ENCODE results near the gene JUN. TPM values are rescaled to one million over a fixed set of nuclear protein-coding genes. Genes with fewer than 3 reads are reported as not detected.

JUN gene
- total RNA-seq = 100 to 1,000 TPM in 2 of 4 donors, 10 to 100 TPM in 2; 41.2 to 104 (median 90.8) TPM

GRCh38 chr1:58783993-58784757, at the start of gene JUN:
JUN (minus strand) TSS chr1:58784047; CDS start chr1:58783070, 977 bp downstream.
- Histone ChIP-seq H3K27ac (peak within 1 kb of the TSS; percentile 91 to 100 (median 99)), H3K9me3 (no peaks in the 10 kb centered on the region), H3K4me3 (peak within 1 kb of the TSS; percentile 89 to 97 (median 94)), H3K4me1 (peaks cover 14 to 25% of the 10 kb centered on the region in 2 donors), H3K36me3 (peaks cover 0 to 8% of the 10 kb centered on the region in 2 donors), H3K27me3 (no peaks in the 10 kb centered on the region)
- DNase-seq (peak; percentile 99 to 100), ATAC-seq (peak; percentile 71 to 74)
- in situ Hi-C loops (cut with MboI; ENCODE audit: low sequenced_read_pairs in 4 of 4) = loop anchor here (10.0 to 25.0 kb wide), 5 partner anchors 103 to 911 kb away; partner anchors contain the start of gene FGGY (in 4 of the 4)
- intact Hi-C loops (cut with DNase I; ENCODE audit: low total_unique reads) = loop anchor here (1.0 to 10.0 kb wide), 16 partner anchors 32 to 908 kb away; no protein-coding TSS in a partner anchor
- TF ChIP-seq POLR2A (IDR thresholded peaks at IDR 0.05) (peak; percentile 99 to 100), CTCF (IDR thresholded peaks at IDR 0.05 in 4 of 5, conservative IDR thresholded peaks at IDR 0.05 in 1 of 5) (peak in 1 of 5 experiments; percentile 21)

- no peaks in the 10 kb centered on the region for H3K9me3 ChIP-seq
- H3K4me1 ChIP-seq = peaks cover 0 to 4% of the 10 kb centered on the region in 2 donors
- H3K27me3 ChIP-seq = no peaks in the 10 kb centered on the region
- no peak for DNase-seq
- TF ChIP-seq CTCF (IDR thresholded peaks at IDR 0.05 in 4 of 5, conservative IDR thresholded peaks at IDR 0.05 in 1 of 5) (no peak), POLR2A (IDR thresholded peaks at IDR 0.05) (no peak)
- no peak overlapping the region for H3K4me3 ChIP-seq
- H3K36me3 ChIP-seq = no peaks in the 10 kb centered on the region
- intact Hi-C loops (cut with DNase I; ENCODE audit: low total_unique reads) = no loop called here
- ATAC-seq = no peak
- in situ Hi-C loops (cut with MboI; ENCODE audit: low sequenced_read_pairs in 4 of 4) = no loop called here
- H3K27ac ChIP-seq = no peak overlapping the region
Measured at GRCh38 chr1:58833166-58833565, 49.3 kb upstream of the JUN start.

GRCh38 chr1:58830291-58830690, 46.4 kb upstream of the JUN start:
- Histone ChIP-seq H3K36me3 (no peaks in the 10 kb centered on the region), H3K27ac (no peak overlapping the region), H3K27me3 (no peaks in the 10 kb centered on the region), H3K4me3 (no peak overlapping the region), H3K4me1 (no peaks in the 10 kb centered on the region), H3K9me3 (no peaks in the 10 kb centered on the region)
- TF ChIP-seq CTCF (IDR thresholded peaks at IDR 0.05 in 4 of 5, conservative IDR thresholded peaks at IDR 0.05 in 1 of 5) (no peak), POLR2A (IDR thresholded peaks at IDR 0.05) (no peak)
- in situ Hi-C loops (cut with MboI; ENCODE audit: low sequenced_read_pairs in 4 of 4) (no loop called here), intact Hi-C loops (cut with DNase I; ENCODE audit: low total_unique reads) (no loop called here)
- no peak for DNase-seq
- no peak for ATAC-seq

- DNase-seq = no peak
- no peak overlapping the region for H3K4me3 ChIP-seq
- no peak overlapping the region for H3K27ac ChIP-seq
- no peaks in the 10 kb centered on the region for H3K9me3 ChIP-seq
- no peaks in the 10 kb centered on the region for H3K27me3 ChIP-seq
- no peaks in the 10 kb centered on the region for H3K4me1 ChIP-seq
- TF ChIP-seq POLR2A (IDR thresholded peaks at IDR 0.05) (no peak), CTCF (IDR thresholded peaks at IDR 0.05 in 4 of 5, conservative IDR thresholded peaks at IDR 0.05 in 1 of 5) (no peak)
- in situ Hi-C loops (cut with MboI; ENCODE audit: low sequenced_read_pairs in 4 of 4) = no loop called here
- no peak for ATAC-seq
- no peaks in the 10 kb centered on the region for H3K36me3 ChIP-seq
- intact Hi-C loops (cut with DNase I; ENCODE audit: low total_unique reads) = no loop called here
Measured at GRCh38 chr1:58829866-58830265, 46.0 kb upstream of the JUN start.
